Measurements from ENCODE around the gene BCL7B. TPM values are rescaled to one million over a fixed set of nuclear protein-coding genes. Genes with fewer than 3 reads are reported as not detected.
"Not testable (repeated sequence)": the region's sequence is repeated elsewhere in the genome, so short reads cannot be mapped to it uniquely, and the experiment has no call there.

Gene BCL7B
- total RNA-seq, 3 donors from 2014 or later: 59.3 to 112 (median 62.0) TPM

DNA sequence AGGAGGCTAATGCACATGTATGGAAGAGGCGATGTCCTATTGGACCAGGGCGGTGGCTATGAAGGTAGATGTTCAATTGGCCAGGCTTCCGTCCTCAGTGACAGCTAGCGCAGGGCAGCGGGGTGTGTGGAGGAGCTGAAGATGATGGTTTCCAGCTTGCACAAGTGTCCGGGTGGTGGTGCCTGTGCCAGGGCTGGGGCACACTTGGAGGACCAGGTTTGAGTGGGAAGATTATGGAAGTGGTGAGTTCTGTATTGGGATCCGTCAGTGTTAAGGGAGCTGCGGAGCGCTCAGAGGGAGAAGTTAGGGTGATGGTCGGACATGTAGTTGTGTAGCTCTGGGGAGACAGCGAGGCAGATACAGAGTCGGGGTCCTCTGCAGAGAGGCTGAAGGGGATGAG, 29.4 kb upstream of the BCL7B start:
- ATAC-seq: no peak

GRCh38 chr7:73585196-73585595, 27.7 kb upstream of the BCL7B start:
- TF ChIP-seq, protein P1, sequence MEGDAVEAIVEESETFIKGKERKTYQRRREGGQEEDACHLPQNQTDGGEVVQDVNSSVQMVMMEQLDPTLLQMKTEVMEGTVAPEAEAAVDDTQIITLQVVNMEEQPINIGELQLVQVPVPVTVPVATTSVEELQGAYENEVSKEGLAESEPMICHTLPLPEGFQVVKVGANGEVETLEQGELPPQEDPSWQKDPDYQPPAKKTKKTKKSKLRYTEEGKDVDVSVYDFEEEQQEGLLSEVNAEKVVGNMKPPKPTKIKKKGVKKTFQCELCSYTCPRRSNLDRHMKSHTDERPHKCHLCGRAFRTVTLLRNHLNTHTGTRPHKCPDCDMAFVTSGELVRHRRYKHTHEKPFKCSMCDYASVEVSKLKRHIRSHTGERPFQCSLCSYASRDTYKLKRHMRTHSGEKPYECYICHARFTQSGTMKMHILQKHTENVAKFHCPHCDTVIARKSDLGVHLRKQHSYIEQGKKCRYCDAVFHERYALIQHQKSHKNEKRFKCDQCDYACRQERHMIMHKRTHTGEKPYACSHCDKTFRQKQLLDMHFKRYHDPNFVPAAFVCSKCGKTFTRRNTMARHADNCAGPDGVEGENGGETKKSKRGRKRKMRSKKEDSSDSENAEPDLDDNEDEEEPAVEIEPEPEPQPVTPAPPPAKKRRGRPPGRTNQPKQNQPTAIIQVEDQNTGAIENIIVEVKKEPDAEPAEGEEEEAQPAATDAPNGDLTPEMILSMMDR (IDR thresholded peaks at IDR 0.05): no peak
- H3K9me3 ChIP-seq: no peaks in the 10 kb centered on the region
- no peaks in the 10 kb centered on the region for H3K4me1 ChIP-seq (ENCODE audit: low read depth)
- intact Hi-C loops (cut with DNase I, micrococcal nuclease): no loop called here
- no peak for DNase-seq
- no peaks in the 10 kb centered on the region for H3K36me3 ChIP-seq (ENCODE audit: low read depth)
- H3K4me3 ChIP-seq: no peak overlapping the region
- no peak for ATAC-seq

More for the DNA sequence above, 29.4 kb upstream of the BCL7B start:
- H3K36me3 ChIP-seq (ENCODE audit: low read depth): no peaks in the 10 kb centered on the region
- no peaks in the 10 kb centered on the region for H3K9me3 ChIP-seq
- H3K4me3 ChIP-seq: no peak overlapping the region
- TF ChIP-seq, protein P1 (IDR thresholded peaks at IDR 0.05): no peak
- no peaks in the 10 kb centered on the region for H3K4me1 ChIP-seq (ENCODE audit: low read depth)
- intact Hi-C loops (cut with DNase I, micrococcal nuclease): no loop called here
- peak in 1 of 3 donors; percentile 41 for DNase-seq

GRCh38 chr7:73582664-73583202, 25.2 kb upstream of the BCL7B start:
- DNase-seq: peak in 2 of 3 donors; percentile 11 to 22
- Histone ChIP-seq H3K4me1 (ENCODE audit: low read depth) (no peaks in the 10 kb centered on the region), H3K9me3 (no peaks in the 10 kb centered on the region), H3K4me3 (no peak overlapping the region), H3K36me3 (ENCODE audit: low read depth) (no peaks in the 10 kb centered on the region)
- TF ChIP-seq, protein P1 (IDR thresholded peaks at IDR 0.05): no peak
- no peak for ATAC-seq
- intact Hi-C loops (cut with DNase I, micrococcal nuclease): no loop called here

DNA sequence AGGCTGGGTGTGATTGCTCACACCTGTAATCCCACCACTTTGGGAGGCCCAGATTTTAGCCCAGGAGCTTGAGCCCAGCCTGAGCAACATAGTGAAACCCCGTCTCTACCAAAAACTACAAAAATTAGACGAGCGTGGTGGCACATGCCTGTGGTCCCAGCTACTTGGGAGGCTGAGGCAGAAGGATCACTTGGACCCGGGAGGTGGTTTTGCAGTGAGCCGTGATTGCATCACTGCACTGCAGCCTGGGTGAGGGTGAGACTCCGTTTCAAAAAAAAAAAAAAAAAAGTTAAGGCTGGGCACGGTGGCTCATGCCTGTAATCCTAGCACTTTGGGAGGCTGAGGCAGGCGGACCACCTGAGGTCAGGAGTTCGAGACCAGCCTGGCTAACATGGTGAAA, 23.5 kb upstream of the BCL7B start:
- H3K9me3 ChIP-seq; H3K4me1 ChIP-seq (ENCODE audit: low read depth); H3K4me3 ChIP-seq; ATAC-seq; intact Hi-C loops (cut with DNase I, micrococcal nuclease); H3K36me3 ChIP-seq (ENCODE audit: low read depth): not testable (repeated sequence)
- peak in 2 of 3 donors; percentile 18 to 44 for DNase-seq

DNA sequence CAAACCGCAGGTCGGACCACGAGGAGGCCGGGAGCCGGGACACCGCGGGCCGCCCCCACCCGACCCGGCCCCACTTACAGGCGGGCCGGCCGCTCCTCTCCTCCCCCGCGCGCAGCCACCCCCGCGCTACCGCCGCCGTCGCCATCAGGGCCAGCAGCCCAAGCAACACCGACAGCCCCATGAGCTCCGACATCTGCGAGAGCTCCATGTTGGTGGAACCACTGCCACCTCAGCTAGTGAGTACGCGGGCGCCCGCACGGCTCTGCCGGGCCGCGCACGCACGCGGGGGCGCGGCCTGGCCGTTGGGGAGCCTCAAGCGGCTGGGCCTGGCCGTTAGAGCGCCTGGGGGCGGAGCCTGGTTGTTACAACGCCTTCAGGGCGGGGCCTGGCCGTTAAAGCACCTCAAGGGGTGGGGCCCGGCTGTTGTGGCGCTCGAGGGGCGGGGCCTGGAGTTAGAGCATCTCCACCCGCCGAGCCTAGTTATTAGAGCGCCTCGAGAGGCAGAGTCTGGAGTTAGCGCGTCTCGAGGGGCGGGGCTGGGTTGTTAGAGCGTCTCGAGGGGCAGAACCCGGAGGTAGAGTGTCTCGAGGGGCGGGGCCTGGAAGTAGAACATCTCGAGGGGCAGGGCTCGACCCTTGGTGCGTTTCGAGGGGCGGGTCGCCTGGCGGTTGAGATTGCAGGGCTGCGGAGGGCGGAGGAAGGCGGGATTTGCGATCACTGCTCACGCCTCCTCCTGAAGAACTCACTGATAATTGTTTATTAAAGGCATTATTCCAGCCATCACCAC, 21.0 kb upstream of the BCL7B start, which contains the start of gene TBL2:
Gene TBL2, minus strand, starts transcription at position 238 of the 787 bp plus-strand sequence. Its CDS starts 30 bp downstream, at position 208.
- intact Hi-C loops (cut with DNase I, micrococcal nuclease): no loop called here
- DNase-seq (peak; percentile 99 to 100 (median 99)), ATAC-seq (peak; percentile 96)
- Histone ChIP-seq H3K36me3 (ENCODE audit: low read depth) (no peaks in the 10 kb centered on the region), H3K9me3 (no peaks in the 10 kb centered on the region), H3K4me1 (ENCODE audit: low read depth) (peaks cover 10% of the 10 kb centered on the region), H3K4me3 (peak within 1 kb of the TSS; percentile 81)
- TF ChIP-seq, protein P1 (IDR thresholded peaks at IDR 0.05): peak; percentile 19
